ENCODE results near the gene SMPX. TPM values are rescaled to one million over a fixed set of nuclear protein-coding genes. Genes with fewer than 3 reads are reported as not detected.

Gene SMPX
- total RNA-seq, 5 donors from 2014 or later (not counting 1 experiment from before 2014, with no cell fraction given): not detected

GRCh38 chrX:21723814-21724213 is 34.1 kb downstream of the SMPX start:
- Histone ChIP-seq H3K27ac (ENCODE audit: low read length) (no peak overlapping the region), H3K36me3 (ENCODE audit: control insufficient read depth in 2 of 2, extremely low read depth in 1 of 2, insufficient read depth in 1 of 2, low read length in 1 of 2) (no peaks in the 10 kb centered on the region), H3K27me3 (replicated peaks in 1 of 2; ENCODE audit: control insufficient read depth in 2 of 2, extremely low read depth in 1 of 2, insufficient read depth in 2 of 2, low read length in 1 of 2) (peaks cover 0 to 3% of the 10 kb centered on the region in 2 experiments), H3K4me1 (ENCODE audit: control insufficient read depth in 1 of 2, extremely low read depth in 1 of 2, insufficient read depth in 2 of 2, low read length in 2 of 2) (no peaks in the 10 kb centered on the region), H3K4me3 (ENCODE audit: control insufficient read depth in 1 of 2, extremely low read depth in 1 of 2, low read length in 1 of 2) (no peak overlapping the region), H3K9me3 (no peaks in the 10 kb centered on the region)
- no peak overlapping the region for H3K4me3 Mint-ChIP-seq
- CTCF ChIA-PET: interaction anchor here in 1 of 2 donors (0.6 to 1.4 kb wide), 2 partner anchors 1196 to 1198 kb away, joined by 3 to 4 read pairs; no protein-coding TSS in a partner anchor
- DNase-seq (no peak), ATAC-seq (replicated peaks in 1 of 4) (no peak)
- no peaks in the 10 kb centered on the region for H3K4me1 Mint-ChIP-seq
- WGBS (ENCODE audit: insufficient coverage): 80% methylated on average over 2 of the region's 4 CpGs
- no peak overlapping the region for H3K27ac Mint-ChIP-seq
- peaks cover 3 to 25% of the 10 kb centered on the region in 2 donors for H3K27me3 Mint-ChIP-seq
- H3K36me3 Mint-ChIP-seq: no peaks in the 10 kb centered on the region
- POLR2A ChIA-PET: no interaction called here
- H3K9me3 Mint-ChIP-seq: no peaks in the 10 kb centered on the region

- Histone ChIP-seq H3K4me1 (ENCODE audit: control insufficient read depth in 1 of 2, extremely low read depth in 1 of 2, insufficient read depth in 2 of 2, low read length in 2 of 2) (no peaks in the 10 kb centered on the region), H3K4me3 (ENCODE audit: control insufficient read depth in 1 of 2, extremely low read depth in 1 of 2, low read length in 1 of 2) (no peak overlapping the region), H3K27me3 (replicated peaks in 1 of 2; ENCODE audit: control insufficient read depth in 2 of 2, extremely low read depth in 1 of 2, insufficient read depth in 2 of 2, low read length in 1 of 2) (peaks cover 0 to 3% of the 10 kb centered on the region in 2 experiments), H3K27ac (ENCODE audit: low read length) (no peak overlapping the region), H3K9me3 (no peaks in the 10 kb centered on the region), H3K36me3 (ENCODE audit: control insufficient read depth in 2 of 2, extremely low read depth in 1 of 2, insufficient read depth in 1 of 2, low read length in 1 of 2) (no peaks in the 10 kb centered on the region)
- ChIA-PET POLR2A (no interaction called here), CTCF (interaction anchor here (1.0 to 1.4 kb wide), 3 partner anchors 1191 to 1196 kb away, joined by 3 to 4 read pairs (median 4); no protein-coding TSS in a partner anchor)
- Mint-ChIP-seq H3K9me3 (no peaks in the 10 kb centered on the region), H3K36me3 (no peaks in the 10 kb centered on the region), H3K4me3 (no peak overlapping the region), H3K27me3 (peaks cover 3 to 22% of the 10 kb centered on the region in 2 donors), H3K4me1 (no peaks in the 10 kb centered on the region), H3K27ac (no peak overlapping the region)
- ATAC-seq (replicated peaks in 1 of 4): no peak
- DNase-seq: no peak
Observed at GRCh38 chrX:21723084-21723483, 34.8 kb downstream of the SMPX start.

- Mint-ChIP-seq H3K4me3 (no peak overlapping the region), H3K27me3 (peaks cover 2 to 16% of the 10 kb centered on the region in 2 donors), H3K36me3 (no peaks in the 10 kb centered on the region), H3K27ac (no peak overlapping the region), H3K4me1 (no peaks in the 10 kb centered on the region), H3K9me3 (no peaks in the 10 kb centered on the region)
- Histone ChIP-seq H3K4me1 (ENCODE audit: control insufficient read depth in 1 of 2, extremely low read depth in 1 of 2, insufficient read depth in 2 of 2, low read length in 2 of 2) (no peaks in the 10 kb centered on the region), H3K9me3 (no peaks in the 10 kb centered on the region), H3K4me3 (ENCODE audit: control insufficient read depth in 1 of 2, extremely low read depth in 1 of 2, low read length in 1 of 2) (no peak overlapping the region), H3K36me3 (ENCODE audit: control insufficient read depth in 2 of 2, extremely low read depth in 1 of 2, insufficient read depth in 1 of 2, low read length in 1 of 2) (no peaks in the 10 kb centered on the region), H3K27me3 (replicated peaks in 1 of 2; ENCODE audit: control insufficient read depth in 2 of 2, extremely low read depth in 1 of 2, insufficient read depth in 2 of 2, low read length in 1 of 2) (no peaks in the 10 kb centered on the region), H3K27ac (ENCODE audit: low read length) (no peak overlapping the region)
- CTCF ChIA-PET: no interaction called here
- POLR2A ChIA-PET: no interaction called here
- ATAC-seq (replicated peaks in 1 of 4): no peak
- 50% methylated on average over 1 of the region's 3 CpGs for WGBS (ENCODE audit: insufficient coverage)
- no peak for DNase-seq
Observed at GRCh38 chrX:21721195-21721594, 36.7 kb downstream of the SMPX start.

GRCh38 chrX:21718575-21718974 is 39.3 kb downstream of the SMPX start:
- H3K27ac Mint-ChIP-seq: no peak overlapping the region
- peaks cover 2 to 15% of the 10 kb centered on the region in 2 donors for H3K27me3 Mint-ChIP-seq
- ChIA-PET CTCF (no interaction called here), POLR2A (no interaction called here)
- H3K9me3 Mint-ChIP-seq: peaks cover 0 to 1% (median 0%) of the 10 kb centered on the region in 3 donors
- Histone ChIP-seq H3K27me3 (replicated peaks in 1 of 2; ENCODE audit: control insufficient read depth in 2 of 2, extremely low read depth in 1 of 2, insufficient read depth in 2 of 2, low read length in 1 of 2) (no peaks in the 10 kb centered on the region), H3K4me3 (ENCODE audit: control insufficient read depth in 1 of 2, extremely low read depth in 1 of 2, low read length in 1 of 2) (no peak overlapping the region), H3K9me3 (no peaks in the 10 kb centered on the region), H3K27ac (ENCODE audit: low read length) (no peak overlapping the region), H3K4me1 (ENCODE audit: control insufficient read depth in 1 of 2, extremely low read depth in 1 of 2, insufficient read depth in 2 of 2, low read length in 2 of 2) (no peaks in the 10 kb centered on the region), H3K36me3 (ENCODE audit: control insufficient read depth in 2 of 2, extremely low read depth in 1 of 2, insufficient read depth in 1 of 2, low read length in 1 of 2) (no peaks in the 10 kb centered on the region)
- ATAC-seq (replicated peaks in 1 of 4) (no peak), DNase-seq (no peak)
- 90% methylated on average over 2 of the region's 5 CpGs for WGBS (ENCODE audit: insufficient coverage)
- H3K4me3 Mint-ChIP-seq: no peak overlapping the region
- no peaks in the 10 kb centered on the region for H3K4me1 Mint-ChIP-seq
- H3K36me3 Mint-ChIP-seq: no peaks in the 10 kb centered on the region

- Histone ChIP-seq H3K9me3 (no peaks in the 10 kb centered on the region), H3K36me3 (ENCODE audit: control insufficient read depth in 2 of 2, extremely low read depth in 1 of 2, insufficient read depth in 1 of 2, low read length in 1 of 2) (no peaks in the 10 kb centered on the region), H3K4me3 (ENCODE audit: control insufficient read depth in 1 of 2, extremely low read depth in 1 of 2, low read length in 1 of 2) (no peak overlapping the region), H3K27me3 (replicated peaks in 1 of 2; ENCODE audit: control insufficient read depth in 2 of 2, extremely low read depth in 1 of 2, insufficient read depth in 2 of 2, low read length in 1 of 2) (no peaks in the 10 kb centered on the region), H3K4me1 (ENCODE audit: control insufficient read depth in 1 of 2, extremely low read depth in 1 of 2, insufficient read depth in 2 of 2, low read length in 2 of 2) (no peaks in the 10 kb centered on the region), H3K27ac (ENCODE audit: low read length) (no peak overlapping the region)
- CTCF ChIA-PET: no interaction called here
- no peaks in the 10 kb centered on the region for H3K36me3 Mint-ChIP-seq
- H3K9me3 Mint-ChIP-seq: peaks cover 0 to 5% (median 0%) of the 10 kb centered on the region in 3 donors
- no peak for DNase-seq
- POLR2A ChIA-PET: no interaction called here
- peaks cover 2 to 15% of the 10 kb centered on the region in 2 donors for H3K27me3 Mint-ChIP-seq
- no CpG with 5 or more reads among the region's 7 CpGs for whole genome bisulfite sequencing (ENCODE audit: insufficient coverage)
- H3K4me1 Mint-ChIP-seq: no peaks in the 10 kb centered on the region
- no peak for ATAC-seq (replicated peaks in 1 of 4)
- no peak overlapping the region for H3K4me3 Mint-ChIP-seq
- no peak overlapping the region for H3K27ac Mint-ChIP-seq
Observed at GRCh38 chrX:21717802-21718201, 40.1 kb downstream of the SMPX start.

- Mint-ChIP-seq H3K9me3 (peaks cover 0 to 5% (median 0%) of the 10 kb centered on the region in 3 donors), H3K4me1 (no peaks in the 10 kb centered on the region), H3K4me3 (no peak overlapping the region), H3K27me3 (peaks cover 2 to 17% of the 10 kb centered on the region in 2 donors), H3K27ac (no peak overlapping the region), H3K36me3 (no peaks in the 10 kb centered on the region)
- H3K4me1 ChIP-seq (ENCODE audit: control insufficient read depth in 1 of 2, extremely low read depth in 1 of 2, insufficient read depth in 2 of 2, low read length in 2 of 2): no peaks in the 10 kb centered on the region
- H3K27ac ChIP-seq (ENCODE audit: low read length): no peak overlapping the region
- no peaks in the 10 kb centered on the region for H3K27me3 ChIP-seq (replicated peaks in 1 of 2; ENCODE audit: control insufficient read depth in 2 of 2, extremely low read depth in 1 of 2, insufficient read depth in 2 of 2, low read length in 1 of 2)
- H3K4me3 ChIP-seq (ENCODE audit: control insufficient read depth in 1 of 2, extremely low read depth in 1 of 2, low read length in 1 of 2): no peak overlapping the region
- no peaks in the 10 kb centered on the region for H3K36me3 ChIP-seq (ENCODE audit: control insufficient read depth in 2 of 2, extremely low read depth in 1 of 2, insufficient read depth in 1 of 2, low read length in 1 of 2)
- ChIA-PET POLR2A (no interaction called here), CTCF (no interaction called here)
- DNase-seq (no peak), ATAC-seq (replicated peaks in 1 of 4) (no peak)
- WGBS (ENCODE audit: insufficient coverage): 67% methylated on average over 1 of the region's 2 CpGs
- no peaks in the 10 kb centered on the region for H3K9me3 ChIP-seq
Observed at GRCh38 chrX:21715825-21716224, 42.1 kb downstream of the SMPX start.

GRCh38 chrX:21715337-21715736 is 42.6 kb downstream of the SMPX start:
- no peak overlapping the region for H3K4me3 Mint-ChIP-seq
- Histone ChIP-seq H3K27ac (ENCODE audit: low read length) (no peak overlapping the region), H3K9me3 (no peaks in the 10 kb centered on the region), H3K36me3 (ENCODE audit: control insufficient read depth in 2 of 2, extremely low read depth in 1 of 2, insufficient read depth in 1 of 2, low read length in 1 of 2) (no peaks in the 10 kb centered on the region), H3K4me3 (ENCODE audit: control insufficient read depth in 1 of 2, extremely low read depth in 1 of 2, low read length in 1 of 2) (no peak overlapping the region), H3K4me1 (ENCODE audit: control insufficient read depth in 1 of 2, extremely low read depth in 1 of 2, insufficient read depth in 2 of 2, low read length in 2 of 2) (no peaks in the 10 kb centered on the region), H3K27me3 (replicated peaks in 1 of 2; ENCODE audit: control insufficient read depth in 2 of 2, extremely low read depth in 1 of 2, insufficient read depth in 2 of 2, low read length in 1 of 2) (no peaks in the 10 kb centered on the region)
- no peaks in the 10 kb centered on the region for H3K4me1 Mint-ChIP-seq
- H3K27me3 Mint-ChIP-seq: peaks cover 2 to 17% of the 10 kb centered on the region in 2 donors
- DNase-seq (no peak), ATAC-seq (replicated peaks in 1 of 4) (no peak)
- ChIA-PET CTCF (no interaction called here), POLR2A (no interaction called here)
- peaks cover 0 to 5% (median 0%) of the 10 kb centered on the region in 3 donors for H3K9me3 Mint-ChIP-seq
- H3K27ac Mint-ChIP-seq: no peak overlapping the region
- no CpG with 5 or more reads among the region's 2 CpGs for WGBS (ENCODE audit: insufficient coverage)
- no peaks in the 10 kb centered on the region for H3K36me3 Mint-ChIP-seq
